Peyer's patch (tissue), 4 donors: ENCODE results near the gene LDB3. TPM values are rescaled to one million over a fixed set of nuclear protein-coding genes. Genes with fewer than 3 reads are reported as not detected.

ENCODE experiments used
- DNase-seq, 3 donors: peaks; one replicate each; pipeline ENCODE4 v3.0.0-alpha.2; 2017 to 2019
- H3K27ac ChIP-seq, 4 donors: fragments of 200-600 bp; sonication (generic); one replicate each; pipeline ENCODE4 v1.5.1; 2016 to 2019
- H3K27me3 ChIP-seq, 2 donors: fragments of 200-600 bp; sonication (generic); one replicate each; pipeline ENCODE4 v1.5.1; 2019
- H3K36me3 ChIP-seq, 3 donors: fragments of 200-600 bp; sonication (generic); one replicate each; pipeline ENCODE4 v1.5.1; 2016 to 2019
- H3K4me1 ChIP-seq, 4 donors: fragments of 200-600 bp; sonication (generic); one replicate each; pipeline ENCODE4 v1.5.1; 2016 to 2019
- H3K4me3 ChIP-seq, 4 donors: fragments of 200-600 bp; sonication (generic); 1 replicate in 3 of 4; 2 replicates in 1 of 4; pipeline ENCODE4 v1.5.1; 2016 to 2019; ENCODE audit warnings: mild to moderate bottlenecking in 1 of 4
- H3K9me3 ChIP-seq, 4 donors: fragments of 200-600 bp; sonication (generic); one replicate each; pipeline ENCODE4 v1.5.1; 2016 to 2019; ENCODE audit warnings: mild to moderate bottlenecking in 1 of 4
- CTCF ChIP-seq, 6 experiments: fragments of 450-650 bp in 4 of 6; fragments of 200-600 bp in 2 of 6; sonication (generic) in 1 of 6; IDR thresholded peaks; one replicate each; pipeline ENCODE4 v1.5.1; 2017 to 2019; ENCODE audit warnings: antibody characterized with exemption in 6 of 6, mild to moderate bottlenecking in 3 of 6, moderate library complexity in 1 of 6
- POLR2A ChIP-seq, 2 donors: fragments of 450-650 bp; IDR thresholded peaks; one replicate each; pipeline ENCODE4 v1.5.1; 2017; ENCODE audit warnings: antibody characterized with exemption in 2 of 2, mild to moderate bottlenecking in 2 of 2, moderate library complexity in 2 of 2
- total RNA-seq, 4 donors: library from RNA; depleted of rRNA; stranded (reverse); fragments of >200 nt; gene quantifications; one replicate each; pipeline ENCODE4 v1.1.0, GENCODE V29; 2016

Gene LDB3
- total RNA-seq, 4 donors from 2014 or later: 1.3 to 9.1 (median 2.3) TPM

- Histone ChIP-seq H3K9me3 (no peaks in the 10 kb centered on the region), H3K27me3 (no peaks in the 10 kb centered on the region), H3K4me1 (no peaks in the 10 kb centered on the region), H3K27ac (no peak overlapping the region), H3K36me3 (no peaks in the 10 kb centered on the region), H3K4me3 (no peak overlapping the region)
- TF ChIP-seq POLR2A (IDR thresholded peaks at IDR 0.05) (no peak), CTCF (IDR thresholded peaks at IDR 0.05) (no peak)
- DNase-seq: no peak
Measured at GRCh38 chr10:86681722-86682386, 13.5 kb downstream of the LDB3 start.

GRCh38 chr10:86682675-86683074, 14.4 kb downstream of the LDB3 start:
- no peak overlapping the region for H3K27ac ChIP-seq
- TF ChIP-seq CTCF (IDR thresholded peaks at IDR 0.05) (no peak), POLR2A (IDR thresholded peaks at IDR 0.05) (no peak)
- H3K4me1 ChIP-seq: peaks cover 0 to 4% (median 0%) of the 10 kb centered on the region in 4 donors
- H3K4me3 ChIP-seq: no peak overlapping the region
- no peaks in the 10 kb centered on the region for H3K9me3 ChIP-seq
- no peaks in the 10 kb centered on the region for H3K27me3 ChIP-seq
- no peak for DNase-seq
- no peaks in the 10 kb centered on the region for H3K36me3 ChIP-seq

GRCh38 chr10:86684331-86685097, 16.2 kb downstream of the LDB3 start:
- TF ChIP-seq CTCF (IDR thresholded peaks at IDR 0.05) (no peak), POLR2A (IDR thresholded peaks at IDR 0.05) (no peak)
- H3K4me3 ChIP-seq: no peak overlapping the region
- H3K9me3 ChIP-seq: no peaks in the 10 kb centered on the region
- peak overlapping the region in 2 of 4 donors; percentile 17 to 69 for H3K27ac ChIP-seq
- no peaks in the 10 kb centered on the region for H3K36me3 ChIP-seq
- no peak for DNase-seq
- H3K4me1 ChIP-seq: peaks cover 0 to 12% (median 0%) of the 10 kb centered on the region in 4 donors
- H3K27me3 ChIP-seq: no peaks in the 10 kb centered on the region

DNA sequence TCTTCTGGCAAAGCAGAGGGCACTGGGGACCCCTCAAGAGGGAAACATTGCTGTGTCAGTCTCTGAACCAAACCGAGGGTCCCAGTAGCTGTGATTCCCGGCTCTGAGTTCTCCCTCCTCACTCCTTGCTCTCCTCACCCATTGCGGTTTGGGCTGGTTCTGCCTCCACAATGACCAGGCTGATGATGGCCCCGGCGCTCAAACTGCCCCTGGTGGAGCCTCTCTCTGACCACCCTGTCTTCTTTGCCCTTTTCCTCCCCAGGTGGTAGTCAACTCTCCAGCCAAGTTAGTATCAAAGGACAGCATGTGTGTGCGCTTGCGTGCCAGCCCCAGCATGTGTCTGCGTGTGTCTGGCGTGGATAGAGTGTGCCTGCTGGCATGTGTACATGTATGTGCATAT, 17.1 kb downstream of the LDB3 start:
- no peaks in the 10 kb centered on the region for H3K36me3 ChIP-seq
- no peak overlapping the region for H3K4me3 ChIP-seq
- peak overlapping the region in 2 of 4 donors; percentile 17 to 69 for H3K27ac ChIP-seq
- peaks cover 0 to 12% (median 0%) of the 10 kb centered on the region in 4 donors for H3K4me1 ChIP-seq
- no peak for DNase-seq
- no peaks in the 10 kb centered on the region for H3K9me3 ChIP-seq
- TF ChIP-seq CTCF (IDR thresholded peaks at IDR 0.05) (no peak), POLR2A (IDR thresholded peaks at IDR 0.05) (no peak)
- H3K27me3 ChIP-seq: no peaks in the 10 kb centered on the region

GRCh38 chr10:86685893-86686632, 17.8 kb downstream of the LDB3 start:
- H3K4me1 ChIP-seq: peaks cover 0 to 12% (median 0%) of the 10 kb centered on the region in 4 donors
- DNase-seq: no peak
- no peak for TF ChIP-seq POLR2A (IDR thresholded peaks at IDR 0.05)
- no peaks in the 10 kb centered on the region for H3K27me3 ChIP-seq
- H3K4me3 ChIP-seq: no peak overlapping the region
- no peaks in the 10 kb centered on the region for H3K9me3 ChIP-seq
- H3K27ac ChIP-seq: peak overlapping the region in 1 of 4 donors; percentile 17
- H3K36me3 ChIP-seq: no peaks in the 10 kb centered on the region
